GM19395 (cell line): ENCODE results near the gene SNX27.
A peak's percentile ranks its signal among the peaks of the same experiment; 100 is the strongest.

Source experiments
- ATAC-seq: cut with Tn5 transposase; IDR thresholded peaks from one replicate; pipeline ENCODE4 v1.9.1; 2021; ENCODE audit warnings: mild to moderate bottlenecking, moderate library complexity; ENCODE audit not compliant: unreplicated experiment

SNX27 gene

DNA sequence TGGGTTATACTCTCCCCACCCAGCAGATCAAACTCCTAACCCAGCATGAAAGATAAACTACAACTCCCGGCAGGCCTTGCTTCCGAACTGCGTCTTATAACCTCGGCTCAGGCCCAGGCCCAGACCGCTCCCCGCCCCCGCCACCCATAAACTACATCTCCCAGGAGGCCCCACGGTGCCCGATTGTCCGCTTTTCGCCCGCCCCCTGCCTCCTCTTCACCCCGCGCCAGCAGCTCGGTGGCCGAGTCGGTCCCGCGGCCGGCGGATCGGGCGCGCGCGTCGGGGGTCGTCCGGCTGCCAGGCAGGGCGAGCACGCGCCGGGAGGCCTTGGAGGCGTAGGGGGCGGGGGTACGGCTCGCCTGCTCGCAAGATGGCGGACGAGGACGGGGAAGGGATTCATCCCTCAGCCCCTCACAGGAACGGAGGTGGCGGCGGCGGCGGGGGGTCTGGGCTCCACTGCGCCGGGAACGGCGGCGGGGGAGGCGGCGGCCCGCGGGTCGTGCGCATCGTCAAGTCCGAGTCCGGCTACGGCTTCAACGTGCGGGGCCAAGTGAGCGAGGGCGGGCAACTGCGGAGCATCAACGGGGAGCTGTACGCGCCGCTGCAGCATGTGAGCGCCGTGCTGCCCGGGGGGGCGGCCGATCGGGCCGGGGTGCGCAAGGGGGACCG, at the start of gene SNX27:
TSS of gene SNX27 (plus strand) at position 219 of the 669 bp plus-strand sequence. CDS start at position 371, 152 bp downstream.
- peak; percentile 93 for ATAC-seq

DNA sequence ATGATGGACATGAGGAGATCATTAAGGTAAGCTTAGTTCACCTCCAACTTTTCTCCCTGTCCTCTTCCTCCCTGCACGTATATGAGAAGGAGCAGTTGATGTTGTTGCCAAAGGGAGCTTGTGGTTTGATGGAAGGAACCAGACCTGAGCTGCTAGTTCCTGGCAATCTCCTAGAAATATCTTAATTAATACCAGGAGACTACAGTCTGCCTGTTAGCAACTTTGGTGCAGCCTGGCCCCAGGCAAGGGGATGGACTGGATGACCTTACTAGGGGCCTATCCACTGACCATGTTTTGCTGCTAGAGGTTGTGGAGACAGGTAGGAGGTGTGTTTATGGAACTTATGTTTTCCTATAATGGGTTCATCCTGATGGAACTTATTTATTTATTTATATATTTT, 49.2 kb upstream of the SNX27 start:
- no peak for ATAC-seq

DNA sequence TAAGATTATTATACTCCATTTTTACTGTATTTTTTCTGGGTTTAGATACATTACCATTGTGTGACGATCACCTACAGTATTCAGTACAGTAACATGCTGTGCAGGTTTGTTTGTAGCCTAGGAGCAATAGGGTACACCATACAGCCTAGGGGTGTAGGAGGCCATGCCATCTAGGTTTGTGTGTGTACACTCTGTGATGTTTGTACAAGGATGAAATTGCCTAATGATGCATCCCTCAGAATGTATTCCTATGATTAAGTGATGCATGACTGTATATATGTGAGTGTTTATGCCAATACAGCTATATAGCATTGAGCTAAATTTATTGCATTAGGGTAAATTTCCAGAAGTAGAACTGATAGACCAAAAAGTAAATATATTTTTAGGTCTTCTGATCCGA, 48.5 kb upstream of the SNX27 start:
- ATAC-seq, result no peak

DNA sequence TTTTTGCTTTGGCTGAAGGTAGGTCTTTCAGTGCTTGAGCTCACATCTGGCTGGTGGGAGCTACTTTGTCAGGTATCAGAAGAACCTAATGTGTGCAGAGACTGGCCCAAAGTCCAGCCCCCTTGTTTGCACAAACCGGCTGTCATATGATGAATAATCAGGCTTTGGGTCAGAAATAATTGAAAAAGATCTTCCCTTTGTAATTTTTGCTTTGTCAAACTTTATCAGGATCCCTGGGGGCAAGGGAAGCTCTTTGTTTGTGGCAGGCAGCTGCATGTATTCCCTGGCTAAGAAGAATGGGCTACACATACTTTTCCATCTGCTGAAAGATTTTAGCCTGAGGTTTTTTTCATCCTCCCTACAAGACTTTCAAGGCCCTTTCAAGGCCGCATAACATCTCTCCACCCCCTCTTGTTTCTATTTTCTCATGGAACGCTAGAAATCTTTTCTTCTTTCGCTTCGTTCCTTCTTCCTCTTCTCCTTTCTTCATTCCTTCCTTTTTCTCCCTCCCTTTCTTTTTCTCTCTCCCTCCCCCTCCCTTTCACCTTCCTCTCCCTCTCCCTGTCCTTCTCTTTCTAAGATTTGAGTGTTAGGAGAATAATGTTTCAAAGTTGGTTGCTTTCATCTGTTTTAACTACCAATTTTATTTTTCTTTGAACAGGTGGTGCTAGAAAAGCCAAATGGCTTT, 46.2 kb upstream of the SNX27 start:
- ATAC-seq, result no peak

- no peak for ATAC-seq
These were observed 43.2 kb upstream of the SNX27 start for GRCh38 chr1:151568626-151569088.

GRCh38 chr1:151570819-151571218, 41.0 kb upstream of the SNX27 start:
- ATAC-seq, result no peak

DNA sequence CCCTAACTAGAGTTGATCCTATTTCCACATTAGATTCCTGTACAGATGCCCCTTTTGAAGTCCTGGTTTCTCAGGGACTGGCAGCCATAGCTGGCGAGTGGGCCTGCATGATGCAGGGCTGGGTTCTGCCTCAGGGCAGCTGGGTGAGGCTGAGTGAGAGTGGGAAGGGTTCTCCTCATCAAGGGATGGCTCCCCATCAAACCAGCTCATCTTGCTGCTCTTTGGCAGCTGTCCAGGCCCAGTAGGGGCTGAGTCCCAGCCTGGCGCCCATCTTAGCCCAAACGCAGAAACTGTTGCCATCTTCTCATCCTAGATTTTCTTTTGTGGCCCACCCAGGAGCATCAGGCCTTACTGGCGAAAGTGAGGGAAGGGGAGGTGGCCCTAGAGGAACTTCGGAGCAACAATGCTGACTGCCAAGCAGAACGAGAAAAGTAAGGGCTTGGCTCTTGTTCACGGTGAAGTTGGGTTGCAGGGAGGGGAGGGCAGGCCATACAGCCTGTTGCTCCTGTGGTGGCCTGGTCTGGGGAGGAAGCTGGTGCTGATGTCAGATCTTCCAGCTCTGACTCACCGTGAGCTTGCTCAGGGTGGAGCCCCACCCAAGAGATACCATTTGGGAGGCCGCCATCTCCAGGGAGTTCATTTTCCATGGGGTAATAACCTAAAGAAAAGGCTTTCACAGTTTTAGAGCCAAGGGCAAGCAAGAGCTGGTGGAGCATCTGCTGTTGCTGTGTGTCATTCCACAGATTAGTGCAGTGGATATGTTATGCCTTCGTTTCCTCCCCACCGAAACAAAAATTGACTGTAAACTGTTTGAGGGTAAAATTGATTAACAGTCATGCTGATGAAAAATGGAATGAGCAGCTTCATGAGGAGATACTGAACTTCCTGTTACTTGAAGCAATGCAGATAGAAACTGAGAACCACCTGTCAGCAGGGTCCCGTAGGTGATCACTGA, 37.0 kb upstream of the SNX27 start:
- ATAC-seq, result no peak

DNA sequence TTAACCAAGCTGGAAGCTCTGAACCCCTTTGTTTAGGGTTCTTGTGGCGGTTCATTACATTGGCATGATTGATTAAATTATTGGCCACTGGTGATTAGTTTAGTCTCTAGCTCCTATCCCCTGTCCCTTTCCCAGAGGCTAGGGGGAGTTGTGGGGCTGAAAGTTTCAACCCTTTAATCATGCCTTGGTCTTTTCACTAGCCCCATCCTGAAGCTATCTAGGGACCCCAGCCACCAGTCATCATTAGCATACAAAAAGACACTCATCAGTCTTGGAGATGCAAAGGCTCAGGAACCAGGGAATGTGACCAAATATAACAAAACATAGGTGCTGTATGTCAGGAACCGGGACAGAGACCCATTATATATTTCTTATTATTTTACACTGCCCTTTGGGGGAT, 34.7 kb upstream of the SNX27 start:
- ATAC-seq, result no peak

GRCh38 chr1:151578941-151579340, 32.9 kb upstream of the SNX27 start:
- no peak for ATAC-seq

DNA sequence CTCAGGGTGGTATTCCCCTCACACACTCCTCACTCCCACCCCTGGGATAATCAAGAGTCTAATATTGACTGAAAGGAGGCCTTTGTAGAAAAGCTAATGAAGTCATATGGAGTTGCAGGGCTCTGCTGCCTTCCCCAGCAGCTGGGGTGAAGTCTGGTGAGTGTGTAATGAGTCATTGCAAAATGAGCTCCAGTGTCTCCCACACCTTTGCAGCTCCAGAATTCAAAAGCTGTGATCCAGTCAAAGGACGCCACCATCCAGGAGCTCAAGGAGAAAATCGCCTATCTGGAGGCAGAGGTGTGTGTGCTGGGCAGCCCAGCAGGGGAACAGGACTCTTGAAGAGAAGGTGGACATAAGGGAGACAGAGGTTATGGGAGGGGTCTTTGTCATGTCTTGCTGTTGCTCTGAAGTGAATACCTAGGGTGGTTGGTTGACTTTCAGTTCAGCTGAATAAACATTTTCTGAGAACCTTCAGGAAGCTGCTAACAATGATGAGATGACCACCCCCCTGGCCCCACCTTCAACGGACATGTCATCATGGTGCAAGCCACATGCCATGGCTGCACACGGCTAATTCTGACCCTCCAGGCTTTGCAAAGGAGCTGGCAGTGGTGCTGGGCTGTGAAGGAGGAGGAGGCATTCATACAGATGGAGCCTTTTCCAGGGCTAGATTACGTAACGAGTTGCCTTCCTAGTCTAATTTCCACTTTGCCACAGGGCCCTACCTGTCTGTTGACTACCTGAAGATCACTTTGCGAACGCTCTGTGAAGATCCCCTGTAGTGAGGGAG, 32.2 kb upstream of the SNX27 start:
- no peak for ATAC-seq

GRCh38 chr1:151581451-151581850, 30.4 kb upstream of the SNX27 start:
- ATAC-seq, result no peak

DNA sequence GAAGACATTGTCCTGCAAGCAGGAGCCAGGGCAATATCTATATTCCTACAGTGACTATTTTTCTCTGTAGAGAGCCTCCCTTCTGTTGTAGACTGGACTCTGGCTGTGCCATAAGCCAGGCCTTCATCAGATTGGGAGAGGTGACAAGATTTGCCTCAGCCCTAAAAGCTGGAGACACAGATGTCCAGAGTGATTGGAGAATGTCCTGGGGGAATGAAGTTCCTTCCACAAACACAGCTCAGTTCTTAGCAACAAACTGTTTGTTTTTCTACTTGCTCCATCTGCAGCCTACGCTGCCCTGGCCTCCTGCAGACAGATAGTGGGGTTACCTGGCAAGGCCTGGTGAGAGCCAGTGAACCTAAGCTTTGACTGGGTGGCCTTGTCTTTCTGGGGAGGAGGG, 29.9 kb upstream of the SNX27 start:
- no peak for ATAC-seq

GRCh38 chr1:151583796-151584195, 28.1 kb upstream of the SNX27 start:
- no peak for ATAC-seq

DNA sequence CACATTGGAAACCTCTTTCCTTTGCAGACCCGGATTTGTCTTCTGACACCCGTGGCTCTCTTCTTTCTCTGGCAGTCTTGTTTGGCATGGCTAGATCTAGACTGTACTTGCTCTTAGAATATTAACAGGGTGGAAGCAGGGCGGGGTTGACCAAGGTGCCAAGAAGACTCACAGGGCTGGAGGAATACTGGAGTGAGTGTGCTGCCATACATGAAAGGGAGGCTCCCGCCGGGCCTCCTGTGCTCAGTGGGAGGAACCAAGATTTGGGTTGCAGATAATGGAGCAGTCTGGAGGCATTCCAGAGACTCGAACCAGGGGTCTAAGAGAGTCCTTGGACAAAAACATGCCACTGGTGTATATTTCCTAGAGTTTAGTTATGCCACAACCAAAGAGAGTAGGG, 27.6 kb upstream of the SNX27 start:
- no peak for ATAC-seq

DNA sequence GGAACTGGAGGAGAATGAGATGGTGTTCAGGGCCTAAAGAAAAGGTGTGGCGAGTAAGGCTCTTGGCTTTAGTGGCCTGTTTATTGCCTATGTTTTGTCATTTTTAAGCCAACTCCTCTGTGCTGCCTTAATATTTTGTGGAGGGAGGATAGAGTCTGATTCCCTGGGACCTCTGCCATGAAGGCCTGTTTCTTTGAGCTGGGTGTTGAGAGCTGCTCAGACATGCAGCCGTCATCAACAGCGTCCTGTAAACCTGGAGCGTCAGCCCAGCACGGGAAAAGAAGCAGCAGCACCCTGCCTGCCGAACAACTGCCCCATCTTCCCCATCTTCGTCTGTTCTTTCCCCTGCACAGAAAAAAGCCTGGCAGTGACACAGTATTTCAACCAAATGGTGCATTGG, 27.1 kb upstream of the SNX27 start:
- no peak for ATAC-seq

- no peak for ATAC-seq
These were observed 26.2 kb upstream of the SNX27 start for GRCh38 chr1:151585622-151586021.

- ATAC-seq, result no peak
These were observed 20.9 kb upstream of the SNX27 start for GRCh38 chr1:151590961-151591360.

DNA sequence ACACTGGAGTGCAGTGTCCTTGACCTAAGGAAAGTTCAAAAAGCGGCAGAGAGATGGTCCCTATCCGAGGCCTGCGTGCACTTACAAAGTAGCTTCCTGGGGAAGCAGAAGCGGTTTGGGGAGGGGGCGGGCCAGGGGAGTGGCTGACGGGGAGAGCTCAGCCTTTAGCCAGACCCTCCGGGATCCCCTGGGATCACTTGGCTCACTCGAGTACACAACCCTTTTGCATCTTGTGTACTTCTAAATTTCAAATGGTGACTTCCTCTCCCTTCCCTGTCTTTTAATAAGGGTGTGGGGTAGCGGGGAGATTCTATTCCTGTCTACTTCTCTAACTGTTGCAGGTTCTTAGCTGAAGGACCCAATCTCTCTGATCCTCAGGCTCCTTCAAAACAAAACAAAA, 18.1 kb upstream of the SNX27 start:
- ATAC-seq, result no peak

DNA sequence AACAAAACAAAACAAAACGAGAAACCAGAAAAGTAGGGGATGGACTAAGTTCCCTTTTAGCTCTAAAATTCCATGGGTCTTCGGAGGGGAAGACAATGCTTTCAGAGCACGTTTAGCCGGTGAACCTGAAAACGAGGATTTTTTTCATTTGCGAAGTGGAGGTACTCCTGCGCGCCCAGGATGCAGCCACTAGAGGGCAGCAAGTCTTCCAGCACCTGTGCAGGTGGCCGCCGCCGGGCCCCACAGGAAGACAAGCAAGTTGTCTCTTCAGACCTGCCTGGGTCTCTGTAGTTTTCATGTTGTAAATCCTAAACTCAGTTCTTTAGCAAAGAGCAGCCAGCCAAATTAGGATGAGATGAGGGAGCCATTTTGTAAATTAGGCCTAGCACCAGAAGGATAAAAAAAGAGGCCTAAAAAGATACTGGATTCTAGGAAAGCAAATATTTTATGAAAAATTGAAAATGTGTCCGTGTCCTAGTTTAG, 17.7 kb upstream of the SNX27 start:
- ATAC-seq, result no peak

DNA sequence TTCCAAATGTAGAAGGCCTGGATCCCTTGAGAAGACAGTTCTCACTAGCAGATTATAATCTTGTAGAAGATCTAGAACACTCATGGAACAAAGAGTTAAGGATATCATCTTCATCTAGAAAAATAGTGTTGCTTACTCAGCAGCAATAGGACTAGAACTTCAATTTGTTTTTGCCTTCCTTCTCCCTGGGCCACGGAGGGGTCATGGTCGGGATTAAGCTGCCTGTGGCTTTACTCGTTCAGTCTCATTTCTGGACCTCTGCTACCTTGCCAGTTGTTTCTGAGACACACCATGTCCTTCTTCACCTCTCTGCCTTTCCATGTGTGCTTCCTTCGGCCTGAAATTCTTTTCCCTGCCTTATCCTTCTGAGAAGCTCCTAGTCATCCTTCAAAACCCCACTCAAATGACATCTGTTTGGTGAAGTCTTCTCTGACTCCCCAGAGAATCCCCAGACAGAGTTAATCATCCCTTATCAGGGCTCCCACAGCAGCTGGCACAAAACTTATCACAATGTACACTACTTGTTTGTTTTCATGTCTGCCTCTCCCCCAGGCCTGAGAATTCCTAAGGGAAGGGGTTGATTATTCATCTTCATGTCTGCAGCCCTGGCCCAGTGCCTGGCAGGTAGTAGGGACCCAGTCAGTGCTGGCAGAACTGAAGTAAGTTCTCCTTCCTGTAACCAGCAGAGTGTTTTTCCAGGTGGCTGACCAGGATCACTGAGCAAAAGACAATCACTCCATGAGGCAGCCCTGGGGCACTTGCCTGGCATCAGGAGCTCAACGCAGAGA, 15.5 kb upstream of the SNX27 start:
- ATAC-seq, result no peak
